Lower leg skin (tissue), 3 donors: ENCODE measurements around the gene ZHX3.

Experiments used
- CTCF ChIP-seq, 3 donors: fragments of 450-650 bp; IDR thresholded peaks; one replicate each; pipeline ENCODE4 v1.5.1; 2016; ENCODE audit warnings: antibody characterized with exemption in 3 of 3, mild to moderate bottlenecking in 3 of 3, moderate library complexity in 2 of 3
- POLR2A ChIP-seq, 2 donors: fragments of 450-650 bp; IDR thresholded peaks; one replicate each; pipeline ENCODE4 v1.6.1; 2016 to 2017; ENCODE audit warnings: antibody characterized with exemption in 2 of 2, mild to moderate bottlenecking in 1 of 2, moderate library complexity in 1 of 2

- no peak for TF ChIP-seq CTCF (IDR thresholded peaks at IDR 0.05)
- no peak for TF ChIP-seq POLR2A (IDR thresholded peaks at IDR 0.05)
These were observed 17.1 kb downstream of the ZHX3 start for GRCh38 chr20:41300383-41300782.
